Measurements from ENCODE around the gene DLX5. TPM values are rescaled to one million over a fixed set of nuclear protein-coding genes. Genes with fewer than 3 reads are reported as not detected.
A peak's percentile ranks its signal among the peaks of the same experiment; 100 is the strongest.

DLX5 gene
- total and polyA plus RNA-seq, 2 donors (not counting 3 experiments of a cell fraction or from before 2014, with no cell fraction given): not detected

- H3K9me1 ChIP-seq (replicated peaks; ENCODE audit: control insufficient read depth, extremely low read depth, insufficient read depth, low read length): no peaks in the 10 kb centered on the region
- H3K9me3 ChIP-seq (replicated peaks; ENCODE audit: control insufficient read depth, insufficient read depth, low read length): no peaks in the 10 kb centered on the region
- no peak within 1 kb of the TSS for H3K27ac ChIP-seq (ENCODE audit: insufficient read depth, low read depth, low read length)
- intact Hi-C loops (cut with micrococcal nuclease): loop anchor here (2.0 to 5.0 kb wide), 2 partner anchors 17 to 683 kb away; partner anchors contain the start of gene SLC25A13
- H3K4me3 ChIP-seq (replicated peaks in 1 of 3; ENCODE audit: insufficient read depth in 1 of 3, low read depth in 1 of 3, low read length in 3 of 3): peak within 1 kb of the TSS in 1 of 3 experiments; percentile 29
- TF ChIP-seq JUN (IDR thresholded peaks at IDR 0.05; ENCODE audit: borderline replicate concordance, insufficient read depth, insufficient read length, low read depth) (no peak), CTCF (IDR thresholded peaks at IDR 0.05; ENCODE audit: extremely low read depth in 1 of 2, insufficient read depth in 1 of 2, low read depth in 1 of 2, low read length in 2 of 2) (no peak), POLR2AphosphoS5 (IDR thresholded peaks at IDR 0.05; ENCODE audit: insufficient read depth, low read depth, low read length) (no peak), MAX (IDR thresholded peaks at IDR 0.05; ENCODE audit: insufficient read depth, insufficient read length) (no peak), GATA2 (IDR thresholded peaks at IDR 0.05; ENCODE audit: insufficient read depth, insufficient read length, low read depth, low read length) (no peak), MYC (IDR thresholded peaks at IDR 0.05; ENCODE audit: low read depth, low read length) (no peak), POLR2A (IDR thresholded peaks at IDR 0.05; ENCODE audit: low read depth, low read length) (no peak), FOS (IDR thresholded peaks at IDR 0.05; ENCODE audit: borderline replicate concordance, insufficient read depth, low read length) (no peak), EZH2 (IDR thresholded peaks at IDR 0.05; ENCODE audit: borderline replicate concordance, low read depth, low read length, severe bottlenecking) (no peak)
- H3K4me2 ChIP-seq (ENCODE audit: insufficient read depth, low read length): no peak within 1 kb of the TSS
- DNase-seq (ENCODE audit: low read depth, low spot score) (no peak), FAIRE-seq (no peak)
- H3K36me3 ChIP-seq (ENCODE audit: control insufficient read depth in 2 of 2, extremely low read depth in 1 of 2, insufficient read depth in 2 of 2, low read length in 2 of 2): no peaks in the 10 kb centered on the region
- peaks cover 87 to 94% of the 10 kb centered on the region in 2 experiments for H3K27me3 ChIP-seq (ENCODE audit: control insufficient read depth in 2 of 2, insufficient read depth in 2 of 2, low read length in 2 of 2)
- H3K4me1 ChIP-seq (ENCODE audit: control insufficient read depth, extremely low read depth, insufficient read depth, low read length): peaks cover 3% of the 10 kb centered on the region
- H3K79me2 ChIP-seq (ENCODE audit: control insufficient read depth, insufficient read depth, low read length): no peaks in the 10 kb centered on the region
- H3K9ac ChIP-seq (replicated peaks; ENCODE audit: extremely low read depth, insufficient read depth, low read length): no peak within 1 kb of the TSS
- no peak within 1 kb of the TSS for H2AFZ ChIP-seq (ENCODE audit: low read depth, low read length)
- no peaks in the 10 kb centered on the region for H4K20me1 ChIP-seq (replicated peaks; ENCODE audit: control insufficient read depth, extremely low read depth, insufficient read depth, low read length)
- ChIA-PET CTCF (interaction anchor here (0.6 to 1.0 kb wide), 5 partner anchors 10 to 946 kb away, joined by 3 to 5 read pairs (median 3); no protein-coding TSS in a partner anchor), POLR2A (no interaction called here)
- dilution Hi-C loops (cut with MboI; ENCODE audit: extremely low pct_ligation_motif_present, low sequenced_read_pairs): no loop called here
- BruUV-seq (replicated peaks): no TSS peak
Observed at GRCh38 chr7:97005183-97006054, 19.2 kb downstream of the DLX5 start, which contains the start of gene DLX6. Gene DLX6 (plus strand): TSS chr7:97005553. CDS start chr7:97005978, 425 bp downstream.

All from endothelial cell of umbilical vein (primary cell).